Upper lobe of right lung (tissue), 1 donor: Measurements from ENCODE around the gene STK32C. TPM values are rescaled to one million over a fixed set of nuclear protein-coding genes. Genes with fewer than 3 reads are reported as not detected.

ENCODE experiments used
- ATAC-seq: fragments of 200-7000 bp; cut with Tn5 transposase; one replicate; pipeline ENCODE4 v1.9.1; 2020; ENCODE audit warnings: mild to moderate bottlenecking, moderate library complexity
- DNase-seq: peaks from one replicate; pipeline ENCODE4 v3.0.0-alpha.2; 2020
- H3K27ac ChIP-seq: fragments of 200-600 bp; one replicate; pipeline ENCODE4 v1.8.0; 2022
- H3K27me3 ChIP-seq: fragments of 200-600 bp; one replicate; pipeline ENCODE4 v1.8.0; 2022; ENCODE audit warnings: mild to moderate bottlenecking
- H3K36me3 ChIP-seq: fragments of 200-600 bp; one replicate; pipeline ENCODE4 v1.8.0; 2022
- H3K4me1 ChIP-seq: fragments of 200-600 bp; one replicate; pipeline ENCODE4 v1.8.0; 2022
- H3K4me3 ChIP-seq: fragments of 200-600 bp; one replicate; pipeline ENCODE4 v1.8.0; 2022; ENCODE audit warnings: mild to moderate bottlenecking
- H3K9me3 ChIP-seq: fragments of 200-600 bp; one replicate; pipeline ENCODE4 v1.8.0; 2022
- intact Hi-C: fragments of 100-400 bp; cut with DNase I; formaldehyde crosslinking; loops from one replicate; pipeline ENCODE4 v1.11.0; 2022
- total RNA-seq: library from RNA; stranded (reverse); fragmentation: NEBNext Ultra II Directional; extraction: Animal tissue kit (Norgen Biotek cat#: 25700); gene quantifications from one replicate; pipeline ENCODE4 v1.2.1, GENCODE V29; 2021
- TF ChIP-seq, protein P1 (sequence below): fragments of 200-600 bp; IDR thresholded peaks from one replicate; pipeline ENCODE4 v1.8.0; 2022; ENCODE audit warnings: antibody characterized with exemption
- donor health status: DM: no; HTN: yes; CAD: no; lungs with severe emphysema.

STK32C gene
- total RNA-seq, 1 donor from 2014 or later = 13.2 TPM

DNA sequence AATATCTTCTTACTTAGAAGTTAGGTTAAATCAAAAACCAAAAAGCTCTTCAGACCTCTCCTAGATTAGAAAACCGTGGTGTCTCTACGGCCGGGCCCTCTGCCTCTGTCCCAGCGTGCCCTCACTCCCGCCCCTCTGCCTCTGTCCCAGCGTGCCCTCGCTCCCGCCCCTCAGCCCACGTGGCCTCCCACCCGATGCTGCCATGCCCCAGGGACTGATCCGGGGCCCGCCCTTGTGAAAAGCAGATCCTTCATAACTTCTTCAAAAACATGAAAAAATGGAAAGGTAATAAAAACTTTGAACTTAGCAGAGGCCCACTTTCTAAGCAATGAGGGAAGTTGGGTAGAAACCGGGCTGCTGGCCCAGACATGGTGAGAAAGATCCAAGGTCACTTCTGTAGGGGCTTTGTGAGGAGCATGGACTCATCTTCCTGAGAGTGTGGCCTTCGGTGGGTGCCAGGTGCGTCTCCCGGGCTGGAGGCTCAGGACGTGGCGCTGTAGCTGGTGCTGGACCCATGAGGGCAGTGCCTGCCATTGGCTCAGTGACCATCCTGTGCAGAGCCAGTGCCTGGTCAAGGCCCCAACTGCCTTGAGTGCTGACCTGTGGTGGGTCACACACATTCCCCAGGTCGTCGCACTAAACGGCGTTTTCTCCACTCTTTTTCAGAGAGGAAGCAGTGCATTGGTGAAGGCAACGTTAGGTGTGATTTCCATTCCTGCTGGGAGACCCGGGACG, 125.9 kb downstream of the STK32C start:
- H3K27me3 ChIP-seq = peaks cover 31% of the 10 kb centered on the region

DNA sequence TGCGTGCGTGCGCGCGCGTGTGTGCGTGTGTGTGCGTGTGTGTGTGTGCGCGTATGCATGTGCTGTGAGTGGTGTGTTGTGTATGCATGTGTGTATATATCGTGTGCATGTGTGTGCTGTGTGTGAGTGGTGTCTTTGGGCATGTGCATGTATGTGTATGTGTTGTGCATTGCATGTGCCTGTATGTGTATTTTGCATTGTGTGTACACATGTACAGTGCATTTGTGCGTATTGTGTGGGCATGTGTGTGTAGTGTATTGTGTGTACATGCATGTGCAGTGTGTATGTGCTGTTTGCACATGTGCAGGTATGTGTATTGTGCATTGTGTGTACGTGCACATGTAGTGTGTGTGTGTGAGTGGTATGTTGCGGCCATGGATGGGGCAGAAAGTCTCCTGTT, 127.0 kb downstream of the STK32C start:
- ATAC-seq (no peak), DNase-seq (no peak)
- no peaks in the 10 kb centered on the region for H3K4me1 ChIP-seq
- TF ChIP-seq, protein P1, sequence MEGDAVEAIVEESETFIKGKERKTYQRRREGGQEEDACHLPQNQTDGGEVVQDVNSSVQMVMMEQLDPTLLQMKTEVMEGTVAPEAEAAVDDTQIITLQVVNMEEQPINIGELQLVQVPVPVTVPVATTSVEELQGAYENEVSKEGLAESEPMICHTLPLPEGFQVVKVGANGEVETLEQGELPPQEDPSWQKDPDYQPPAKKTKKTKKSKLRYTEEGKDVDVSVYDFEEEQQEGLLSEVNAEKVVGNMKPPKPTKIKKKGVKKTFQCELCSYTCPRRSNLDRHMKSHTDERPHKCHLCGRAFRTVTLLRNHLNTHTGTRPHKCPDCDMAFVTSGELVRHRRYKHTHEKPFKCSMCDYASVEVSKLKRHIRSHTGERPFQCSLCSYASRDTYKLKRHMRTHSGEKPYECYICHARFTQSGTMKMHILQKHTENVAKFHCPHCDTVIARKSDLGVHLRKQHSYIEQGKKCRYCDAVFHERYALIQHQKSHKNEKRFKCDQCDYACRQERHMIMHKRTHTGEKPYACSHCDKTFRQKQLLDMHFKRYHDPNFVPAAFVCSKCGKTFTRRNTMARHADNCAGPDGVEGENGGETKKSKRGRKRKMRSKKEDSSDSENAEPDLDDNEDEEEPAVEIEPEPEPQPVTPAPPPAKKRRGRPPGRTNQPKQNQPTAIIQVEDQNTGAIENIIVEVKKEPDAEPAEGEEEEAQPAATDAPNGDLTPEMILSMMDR = no peak
- no peak overlapping the region for H3K4me3 ChIP-seq
- no peaks in the 10 kb centered on the region for H3K36me3 ChIP-seq
- H3K27me3 ChIP-seq = peaks cover 34% of the 10 kb centered on the region
- intact Hi-C loops = no loop called here
- H3K9me3 ChIP-seq = no peaks in the 10 kb centered on the region
- no peak overlapping the region for H3K27ac ChIP-seq

More for the DNA sequence above, 125.9 kb downstream of the STK32C start:
- no peak overlapping the region for H3K4me3 ChIP-seq
- no peaks in the 10 kb centered on the region for H3K9me3 ChIP-seq
- ATAC-seq (no peak), DNase-seq (no peak)
- TF ChIP-seq, protein P1 = no peak
- no peak overlapping the region for H3K27ac ChIP-seq
- intact Hi-C loops = no loop called here
- no peaks in the 10 kb centered on the region for H3K36me3 ChIP-seq
- peaks cover 7% of the 10 kb centered on the region for H3K4me1 ChIP-seq

DNA sequence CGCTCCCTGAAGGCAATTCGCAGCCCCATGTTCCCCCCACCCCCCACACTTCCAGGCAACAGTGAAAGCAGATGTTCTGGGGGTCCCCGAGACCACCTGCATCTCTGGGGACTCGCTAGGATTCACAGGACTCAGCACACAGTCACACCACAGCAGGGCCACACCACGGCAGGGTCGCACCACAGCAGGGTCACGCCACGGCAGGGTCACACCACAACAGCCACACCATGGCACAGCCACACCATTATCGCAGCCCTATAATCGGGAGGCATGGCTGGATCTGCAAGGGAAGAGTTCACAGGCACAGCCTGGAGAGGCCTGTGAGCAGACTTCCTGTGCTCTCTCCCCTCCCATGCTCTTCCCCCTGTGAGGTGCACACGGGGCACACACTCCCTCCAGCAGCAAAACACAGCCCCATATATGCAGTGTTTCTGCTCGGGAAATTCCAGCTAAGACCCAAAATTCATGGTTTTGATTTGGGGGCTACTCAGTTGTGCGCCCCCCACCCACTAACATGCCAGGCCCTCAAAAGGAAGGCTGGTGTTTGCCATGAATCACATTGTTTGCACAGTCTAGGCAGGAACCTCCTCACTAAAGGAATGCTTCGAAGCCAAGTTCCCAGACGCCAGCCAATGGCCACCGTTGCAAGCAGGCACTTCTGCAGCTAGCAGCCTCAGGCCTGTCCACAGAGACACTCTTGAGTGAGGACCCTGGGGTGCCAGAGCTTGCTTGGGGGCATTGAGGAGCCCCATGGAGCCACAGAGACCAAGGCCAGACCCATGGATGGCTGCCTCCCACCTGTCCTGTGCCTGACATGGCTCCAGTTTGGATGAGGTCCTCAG, 128.0 kb downstream of the STK32C start:
- TF ChIP-seq, protein P1 = no peak
- Histone ChIP-seq H3K4me3 (no peak overlapping the region), H3K27me3 (peaks cover 26% of the 10 kb centered on the region), H3K36me3 (no peaks in the 10 kb centered on the region), H3K27ac (no peak overlapping the region), H3K4me1 (no peaks in the 10 kb centered on the region), H3K9me3 (no peaks in the 10 kb centered on the region)
- ATAC-seq (no peak), DNase-seq (no peak)
- intact Hi-C loops = no loop called here

DNA sequence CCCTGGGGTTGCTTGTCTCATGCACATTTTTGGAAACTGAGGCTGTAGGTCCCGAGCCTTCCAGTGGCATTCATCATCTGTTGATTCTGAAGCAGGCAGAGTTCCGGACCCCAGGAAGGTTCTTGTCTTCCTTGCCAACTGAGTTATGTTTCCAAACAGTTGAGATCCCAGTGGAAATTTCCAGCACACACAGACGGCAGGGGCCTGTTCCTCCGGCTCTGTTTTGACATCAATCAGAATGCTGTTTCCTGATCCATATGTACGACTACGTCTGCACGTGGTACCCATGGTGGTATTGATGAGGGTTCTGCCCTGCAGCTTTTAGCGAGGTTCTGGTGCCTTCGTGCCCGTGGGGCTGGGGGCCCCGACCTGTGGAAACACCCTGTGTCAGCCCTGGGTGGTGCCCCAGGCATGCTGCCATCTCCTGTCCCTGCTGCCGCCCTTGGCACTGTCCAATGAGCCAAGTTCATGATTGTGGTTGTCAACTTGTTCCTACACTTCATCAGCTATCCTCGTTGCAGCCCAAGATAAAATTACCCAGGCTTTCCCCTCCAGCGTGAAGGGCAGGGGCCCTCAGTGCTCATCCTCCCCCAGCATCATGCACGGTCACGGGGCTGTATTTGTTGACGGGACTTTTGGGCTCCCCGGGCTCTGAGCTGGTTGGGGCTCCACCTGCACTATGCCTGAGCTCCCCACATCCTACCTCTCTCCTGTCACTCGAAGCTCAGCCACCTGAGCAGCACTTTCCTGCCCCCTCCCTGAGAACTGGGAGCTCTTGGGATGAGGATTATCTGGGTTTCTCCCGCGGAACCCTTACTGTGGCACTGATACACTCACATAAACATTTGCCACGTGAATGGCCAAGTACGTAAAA, 128.8 kb downstream of the STK32C start:
- DNase-seq (no peak), ATAC-seq (no peak)
- H3K4me3 ChIP-seq = no peak overlapping the region
- H3K27ac ChIP-seq = no peak overlapping the region
- H3K9me3 ChIP-seq = no peaks in the 10 kb centered on the region
- no peaks in the 10 kb centered on the region for H3K4me1 ChIP-seq
- H3K27me3 ChIP-seq = peaks cover 23% of the 10 kb centered on the region
- intact Hi-C loops = no loop called here
- TF ChIP-seq, protein P1 = no peak
- H3K36me3 ChIP-seq = no peaks in the 10 kb centered on the region

DNA sequence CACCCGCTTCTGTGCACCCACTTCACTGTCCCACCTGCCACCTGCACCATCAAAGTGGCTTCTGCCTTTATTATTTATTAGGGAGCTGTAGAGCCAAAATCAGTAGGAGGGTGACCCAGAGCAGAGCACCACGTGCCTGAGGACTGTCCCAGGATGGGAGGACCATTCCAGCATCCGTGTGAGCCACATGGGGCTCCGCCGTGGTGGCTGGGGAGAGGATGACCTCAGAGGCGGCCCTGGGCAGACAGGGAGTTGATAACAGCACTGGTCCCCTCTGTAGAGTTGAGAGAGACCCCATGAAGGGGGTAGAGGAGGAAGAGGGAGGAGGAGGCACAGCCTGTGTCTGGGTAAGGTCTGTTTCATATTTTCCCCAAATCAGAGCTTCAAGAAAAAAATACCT, 129.7 kb downstream of the STK32C start:
- Histone ChIP-seq H3K36me3 (no peaks in the 10 kb centered on the region), H3K4me3 (no peak overlapping the region), H3K27me3 (peaks cover 23% of the 10 kb centered on the region), H3K4me1 (no peaks in the 10 kb centered on the region), H3K27ac (no peak overlapping the region), H3K9me3 (no peaks in the 10 kb centered on the region)
- DNase-seq (no peak), ATAC-seq (no peak)
- TF ChIP-seq, protein P1 = no peak
- intact Hi-C loops = no loop called here
